GM19452 (cell line): Measurements from ENCODE around the gene MICAL3.

ENCODE experiments used
- ATAC-seq: cut with Tn5 transposase; IDR thresholded peaks from one replicate; pipeline ENCODE4 v1.9.1; 2021; ENCODE audit not compliant: unreplicated experiment

Gene MICAL3

DNA sequence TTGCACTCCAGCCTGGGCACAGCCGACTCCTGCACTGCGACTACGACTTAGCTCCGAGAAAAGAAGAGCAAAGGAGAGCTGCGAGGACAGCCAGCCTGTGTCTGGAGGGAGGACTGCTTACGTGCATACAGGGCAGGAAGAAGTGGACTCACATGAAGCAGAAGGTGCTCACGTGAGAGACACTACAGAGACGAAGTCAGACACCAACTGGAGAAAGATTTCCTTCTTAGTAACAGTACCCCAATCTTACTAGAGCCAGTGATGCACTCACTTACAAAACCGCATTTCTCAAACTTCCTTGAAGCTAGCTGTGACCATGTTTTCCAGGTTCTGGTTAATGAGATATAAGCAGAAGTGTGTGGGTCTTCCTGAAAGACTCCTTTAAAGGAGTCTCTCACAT is 67.7 kb downstream of the MICAL3 start:
- ATAC-seq = no peak

DNA sequence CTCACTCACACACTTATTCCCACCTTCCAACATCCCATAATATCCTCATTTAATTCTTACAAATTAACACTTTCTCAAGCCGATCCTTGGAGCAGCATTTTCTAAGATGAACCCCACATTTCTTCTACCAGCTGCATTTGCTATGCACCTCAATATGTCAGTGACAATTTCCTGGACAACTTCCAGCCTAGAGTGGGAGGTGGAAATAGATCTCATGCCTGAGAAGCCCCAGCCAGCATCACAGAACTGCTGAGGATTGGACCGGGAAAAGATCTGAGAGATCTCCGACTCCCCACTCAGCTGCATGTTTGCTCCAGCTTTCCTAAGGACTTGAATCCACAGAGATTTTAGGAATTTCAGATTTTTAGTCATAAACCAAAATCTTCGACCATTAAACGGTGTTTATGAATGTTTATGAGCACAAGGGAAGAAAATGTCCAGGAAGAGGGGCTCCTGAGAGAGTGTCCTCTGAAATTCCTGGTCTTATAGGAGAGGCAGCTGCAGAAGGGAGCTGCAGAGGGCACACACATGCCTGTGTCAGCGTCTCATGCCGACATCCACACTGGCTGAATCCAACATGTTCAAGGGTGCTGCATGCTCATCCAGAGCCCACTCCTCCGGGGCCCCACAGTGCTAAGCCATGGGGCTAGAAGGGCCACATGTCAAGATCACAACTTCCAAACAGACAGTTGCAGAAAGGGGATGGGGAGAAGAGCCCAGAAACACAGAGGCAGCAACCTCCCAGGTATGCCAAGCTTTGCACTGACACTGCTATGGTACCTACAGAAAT is 68.6 kb downstream of the MICAL3 start:
- no peak for ATAC-seq

DNA sequence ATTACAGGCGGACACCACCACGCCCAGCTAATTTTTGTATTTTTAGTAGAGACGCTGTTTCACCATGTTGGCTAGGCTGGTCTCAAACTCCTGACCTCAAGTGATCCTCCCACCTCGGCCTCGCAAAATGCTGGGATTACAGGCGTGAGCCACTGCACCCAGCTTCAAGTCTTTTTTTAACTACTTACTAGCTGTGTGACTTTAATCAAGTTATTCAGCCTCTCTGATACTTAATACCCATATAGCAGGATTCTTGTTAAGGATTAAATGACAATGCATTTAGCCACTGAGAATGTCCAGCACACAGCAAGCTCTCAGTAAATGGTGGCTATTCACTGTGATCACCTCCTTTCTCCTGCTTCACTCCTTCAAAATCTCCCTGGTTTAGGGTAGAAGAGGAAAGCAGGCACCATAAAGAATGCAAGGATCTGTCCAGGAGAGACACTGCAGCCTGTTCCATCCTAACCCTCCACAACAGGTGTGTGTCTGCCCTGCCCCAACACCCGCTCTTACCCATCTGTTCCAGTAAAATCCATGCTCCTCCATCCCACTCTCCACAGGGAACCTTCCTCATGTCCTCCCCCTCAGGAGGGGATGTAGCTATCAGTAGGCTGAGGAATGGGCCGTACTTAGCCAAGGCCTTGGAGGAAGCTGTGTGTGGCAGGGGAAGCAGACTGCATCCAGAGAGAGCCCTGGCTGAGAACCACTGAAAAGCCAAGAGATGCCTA is 69.3 kb downstream of the MICAL3 start:
- no peak for ATAC-seq

DNA sequence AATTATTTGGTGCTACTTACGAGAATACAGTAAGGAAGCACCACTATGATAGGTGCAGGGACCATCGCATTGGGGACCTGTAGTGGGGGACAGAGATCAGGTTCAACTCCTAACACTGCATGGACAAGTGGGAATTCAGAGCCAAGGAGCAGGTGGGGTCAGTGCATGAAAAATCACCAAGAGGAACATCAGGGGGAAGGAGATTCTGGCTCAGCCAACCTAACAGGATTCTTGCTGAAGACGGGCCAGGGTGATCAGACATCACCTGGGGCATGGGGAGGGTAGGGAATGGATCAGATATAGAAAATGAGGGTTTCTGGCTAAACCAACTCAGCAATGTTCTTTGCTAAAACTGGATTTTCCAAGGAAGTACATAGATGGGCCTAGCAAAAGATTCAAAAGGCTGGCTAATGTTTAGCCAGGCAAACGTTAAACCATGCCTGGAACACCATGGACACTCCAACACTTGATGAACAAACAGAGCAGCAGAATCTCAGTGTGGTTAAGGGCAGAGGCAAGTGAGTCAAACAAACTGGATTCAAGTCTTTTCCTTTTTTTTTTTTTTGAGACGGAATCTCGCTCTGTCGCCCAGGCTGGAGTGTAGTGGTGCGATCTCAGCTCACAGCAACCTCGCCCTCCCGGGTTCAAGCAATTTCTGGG is 70.0 kb downstream of the MICAL3 start:
- no peak for ATAC-seq

DNA sequence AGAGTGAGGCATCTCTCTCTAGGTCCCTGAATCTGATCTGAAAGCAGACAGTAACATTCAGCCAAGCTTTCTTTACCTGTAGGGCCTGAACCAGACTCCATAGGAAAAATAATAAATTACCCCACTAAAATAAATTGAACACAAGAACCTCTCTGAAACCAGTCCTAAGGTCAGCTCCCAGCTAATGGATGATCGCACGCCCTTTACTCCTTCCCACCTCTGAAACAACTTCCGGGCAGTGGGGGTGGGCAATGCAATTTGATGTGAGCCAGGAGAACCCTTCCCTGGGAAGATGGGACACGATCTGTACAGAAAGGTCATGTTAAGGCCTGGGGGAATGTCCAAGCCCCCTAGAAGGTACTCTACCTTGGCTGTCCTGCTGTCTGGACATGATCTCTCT is 71.2 kb downstream of the MICAL3 start:
- ATAC-seq = no peak

DNA sequence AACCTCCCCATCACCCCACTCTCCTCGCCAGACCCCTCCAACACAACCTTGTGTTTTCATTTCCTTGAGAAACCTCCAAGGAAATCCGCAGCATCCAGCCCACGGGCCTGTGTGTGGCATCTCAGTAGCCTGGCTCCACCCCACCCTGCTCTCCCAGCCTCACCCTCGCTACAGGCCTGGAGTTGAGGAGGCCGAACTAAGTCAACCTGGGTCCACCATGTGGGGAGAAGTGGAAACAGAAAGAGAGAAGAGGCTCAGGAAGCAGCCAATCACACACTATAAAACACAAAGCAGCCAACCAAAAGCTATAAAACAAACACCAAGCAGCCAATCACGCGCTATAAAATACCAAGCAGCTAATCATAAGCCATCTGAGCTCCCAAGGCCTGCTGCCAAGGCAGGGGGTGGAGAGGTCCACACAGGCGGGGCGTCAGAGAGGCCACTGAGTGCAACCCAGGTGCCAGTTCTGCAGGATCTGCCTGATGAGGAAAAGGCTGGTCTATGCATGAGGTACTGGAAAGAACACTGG is 72.0 kb downstream of the MICAL3 start:
- ATAC-seq = no peak

DNA sequence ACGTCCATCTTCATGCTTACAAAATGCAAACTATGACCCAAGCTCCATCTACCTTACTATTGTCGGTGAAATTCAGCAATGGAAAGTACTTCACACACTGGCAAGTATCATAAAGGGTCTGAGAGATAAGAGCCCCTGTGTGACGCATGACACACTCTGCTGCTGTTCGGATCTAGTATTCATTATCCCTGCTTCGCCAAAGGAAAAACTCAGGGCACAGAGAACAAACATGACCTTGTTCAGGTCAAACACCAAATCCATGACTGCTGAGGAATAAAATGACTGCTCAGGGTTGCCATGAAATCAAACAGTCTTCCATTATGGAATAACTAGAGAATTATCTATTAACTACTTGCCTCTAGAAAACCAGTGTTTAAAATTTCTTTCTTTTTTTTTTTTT is 73.0 kb downstream of the MICAL3 start:
- ATAC-seq = no peak

DNA sequence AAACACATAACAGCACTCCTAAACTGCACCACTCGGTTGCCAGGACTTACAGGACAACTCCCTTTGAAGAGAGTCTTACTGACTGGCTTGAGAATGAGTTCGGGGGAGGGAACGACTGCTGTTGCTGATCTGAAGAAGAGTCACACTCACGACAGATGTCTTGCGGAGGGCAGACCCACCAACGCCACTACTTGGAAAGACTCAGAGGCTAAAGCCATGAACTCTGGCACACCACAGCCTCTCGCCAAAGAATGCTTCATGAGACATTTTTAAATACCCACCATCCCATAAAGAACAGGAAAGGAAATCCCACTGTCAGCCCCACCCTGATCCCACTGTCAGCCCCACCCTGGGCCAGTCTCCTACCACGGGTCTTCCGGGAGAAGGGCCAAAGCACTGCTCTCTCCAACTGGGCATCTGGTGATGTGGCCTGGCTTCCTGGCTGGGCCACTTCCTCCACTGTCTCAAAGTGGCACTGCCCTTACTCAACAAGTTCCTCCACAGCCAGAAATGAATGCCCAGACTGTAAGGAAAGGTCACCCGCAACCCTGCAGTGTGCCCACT is 73.6 kb downstream of the MICAL3 start:
- ATAC-seq = no peak

DNA sequence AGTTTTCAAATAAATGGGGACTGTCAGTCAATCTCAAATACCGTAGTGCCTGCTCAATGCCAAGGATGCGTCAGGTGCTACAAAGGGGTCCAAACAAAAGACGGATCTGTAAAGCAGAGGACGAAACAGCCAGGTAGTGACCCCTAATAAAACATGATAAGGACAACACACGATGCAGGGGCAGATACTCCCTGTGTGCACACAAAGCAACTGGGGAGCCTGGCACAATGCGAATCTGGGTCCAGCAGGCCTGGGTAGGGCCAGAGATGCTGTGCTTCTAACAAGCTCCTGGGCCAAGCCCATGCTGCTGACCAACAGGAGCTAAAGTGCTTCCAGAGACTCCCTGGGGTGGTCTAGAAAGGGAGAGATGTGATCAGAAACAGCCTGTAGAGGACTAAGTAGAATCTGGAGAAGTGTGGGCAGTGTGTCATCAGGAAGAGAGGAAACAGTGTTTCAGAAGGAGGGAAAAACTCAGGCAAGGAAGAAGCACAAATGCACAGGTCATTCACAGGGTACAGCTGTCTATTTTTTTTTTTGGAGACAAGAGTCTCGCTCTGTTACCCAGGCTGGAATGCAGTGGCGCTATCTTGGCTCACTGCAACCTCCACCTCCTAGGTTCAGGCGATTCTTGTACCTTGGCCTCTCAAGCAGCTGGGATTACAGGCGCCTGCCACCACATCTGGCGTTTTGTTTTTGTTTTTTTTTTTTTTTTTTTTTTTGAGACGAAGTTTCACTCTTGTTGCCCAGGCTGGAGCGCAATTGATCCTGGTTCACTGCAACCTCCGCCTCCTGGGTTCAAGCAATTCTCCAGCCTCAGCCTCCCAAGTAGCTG is 74.5 kb downstream of the MICAL3 start:
- ATAC-seq = no peak

DNA sequence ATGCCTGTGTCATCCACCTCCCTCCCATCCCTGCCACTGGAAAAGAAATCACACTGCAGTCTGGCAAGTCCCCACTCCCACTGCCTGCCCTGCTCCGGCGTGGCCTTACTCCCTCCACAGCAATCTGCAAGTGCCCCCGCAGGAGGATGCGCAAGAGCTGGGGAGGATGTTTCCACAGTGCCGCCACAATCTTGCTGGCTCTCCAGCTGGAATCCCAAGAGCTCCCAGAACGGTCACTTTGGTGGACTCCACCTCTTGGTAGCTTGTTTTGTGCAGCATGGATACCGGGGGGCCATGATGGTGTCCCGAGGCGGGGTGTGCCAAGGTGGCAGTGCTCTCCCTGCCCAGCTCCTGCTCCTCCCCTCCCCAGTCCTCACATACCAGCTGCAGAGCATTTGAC is 76.3 kb downstream of the MICAL3 start:
- ATAC-seq = no peak

DNA sequence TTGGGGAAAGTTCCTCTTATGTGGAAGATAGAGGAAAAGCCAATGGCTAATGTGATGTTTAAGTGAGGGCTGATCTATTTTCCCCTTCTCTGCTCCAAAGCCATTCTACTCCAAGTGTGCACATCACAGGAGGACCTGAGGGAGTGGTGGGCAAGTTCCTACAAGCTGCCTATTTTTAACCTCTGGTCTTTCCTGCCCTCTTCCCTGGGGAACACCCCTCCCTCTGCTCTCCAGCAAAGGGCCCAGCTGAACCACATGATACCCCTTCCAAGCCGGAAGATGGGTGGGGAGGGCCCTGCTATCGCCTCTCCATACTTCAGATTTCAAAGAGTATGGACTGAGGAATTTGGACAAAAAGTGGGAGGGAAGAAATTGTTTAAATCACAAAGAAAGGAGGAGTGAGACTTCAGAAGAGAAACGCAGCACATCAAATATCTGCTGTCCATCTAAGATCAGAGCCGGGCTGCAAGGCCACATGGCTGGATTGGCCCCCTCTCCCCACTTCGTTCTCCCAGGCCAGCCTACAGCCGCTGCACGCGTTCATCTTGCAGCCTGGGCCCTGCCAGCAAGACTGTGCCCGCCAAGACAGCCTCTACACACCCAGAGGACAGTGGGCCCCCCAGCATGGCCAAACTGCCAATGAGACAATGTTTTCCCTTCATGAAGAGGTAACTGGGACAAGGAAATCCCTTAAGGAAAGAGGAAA is 77.5 kb downstream of the MICAL3 start:
- ATAC-seq = no peak

DNA sequence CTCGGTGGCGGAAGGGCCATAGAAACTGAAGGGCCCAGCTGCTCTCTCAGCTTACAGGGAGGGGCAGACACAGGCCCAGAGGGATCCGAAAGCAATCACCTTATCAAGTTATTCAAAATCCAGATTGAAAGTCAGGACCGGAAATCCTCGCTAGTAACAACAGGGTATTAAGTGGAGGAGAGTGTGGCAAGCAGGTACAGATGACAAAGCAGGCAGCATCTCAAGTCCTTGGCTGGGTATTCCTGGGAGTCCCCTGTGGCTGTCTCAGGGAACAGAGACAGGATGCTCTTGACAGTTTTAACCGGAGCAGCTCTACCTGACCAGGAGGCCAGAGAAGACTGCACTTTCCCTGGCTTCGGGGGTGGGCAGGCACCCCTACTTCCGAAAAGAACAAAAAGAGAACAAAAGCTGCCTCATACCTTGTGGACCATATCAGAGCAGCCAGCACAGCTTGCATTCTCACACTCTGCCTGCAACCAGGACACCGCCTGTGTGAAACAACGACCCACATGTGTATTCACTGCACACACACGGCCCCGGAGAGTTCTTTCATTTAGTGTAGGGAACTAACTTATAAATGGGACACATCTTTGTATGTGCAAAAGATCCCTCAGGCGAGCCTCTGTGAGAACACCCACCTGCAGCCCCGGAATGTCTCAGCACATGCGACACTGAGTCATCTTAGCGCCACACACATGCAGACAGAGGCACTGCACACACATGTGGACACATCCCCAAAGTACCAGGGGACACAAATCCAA is 78.3 kb downstream of the MICAL3 start:
- ATAC-seq = no peak

DNA sequence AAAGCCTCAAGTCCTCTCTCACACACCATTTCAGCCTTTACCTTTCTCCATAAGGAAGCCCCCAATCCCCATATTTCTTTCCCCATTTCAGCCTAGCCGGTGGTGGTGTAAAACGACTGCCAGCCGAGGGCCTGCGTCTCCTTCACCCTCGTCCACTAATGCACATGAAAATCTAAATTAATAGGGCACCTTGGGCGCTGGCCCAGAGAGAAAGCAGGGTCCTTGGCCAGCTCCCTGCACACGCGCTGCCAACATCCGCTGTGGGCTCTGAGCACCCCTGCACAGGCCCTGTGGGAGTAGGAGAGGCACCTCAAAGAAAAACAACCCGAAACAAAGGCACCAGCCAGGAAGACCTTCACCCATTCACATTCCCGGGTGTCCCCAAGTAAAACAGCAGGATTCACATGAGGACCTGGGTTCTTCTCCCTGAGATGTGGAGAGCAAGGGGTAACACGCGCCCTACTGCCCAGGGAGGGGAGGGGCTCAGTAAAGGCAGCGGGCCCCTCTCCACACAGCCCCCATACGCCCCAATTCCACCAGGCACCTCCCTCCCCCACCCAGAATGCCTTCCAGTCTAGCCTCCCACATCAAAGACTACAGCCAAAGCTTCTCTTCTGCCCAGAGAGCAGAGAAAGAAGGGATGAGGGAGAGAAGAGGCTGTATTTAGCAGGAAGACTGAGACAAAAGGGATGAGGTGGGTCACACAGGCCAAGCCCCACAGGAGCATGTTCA is 79.0 kb downstream of the MICAL3 start:
- ATAC-seq = no peak

DNA sequence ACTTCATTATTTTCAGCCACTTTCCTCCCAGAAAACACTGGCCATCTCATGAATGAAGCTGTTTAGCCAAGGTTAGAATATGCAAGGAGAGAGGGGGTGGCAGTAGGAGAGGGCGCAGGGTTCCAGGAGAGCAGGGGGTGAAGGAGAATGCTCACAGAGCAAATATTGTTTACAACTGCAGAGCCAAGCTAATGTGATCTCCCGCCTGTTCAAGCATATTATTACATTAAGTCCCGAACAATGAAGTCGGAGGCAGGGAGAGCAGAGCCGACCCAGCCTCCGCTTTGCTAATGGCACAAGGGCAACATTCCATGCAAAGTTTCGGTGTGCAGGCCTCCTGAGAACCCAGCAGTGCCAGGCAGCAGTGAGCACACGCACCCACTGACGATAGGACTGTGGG is 80.1 kb downstream of the MICAL3 start:
- no peak for ATAC-seq

DNA sequence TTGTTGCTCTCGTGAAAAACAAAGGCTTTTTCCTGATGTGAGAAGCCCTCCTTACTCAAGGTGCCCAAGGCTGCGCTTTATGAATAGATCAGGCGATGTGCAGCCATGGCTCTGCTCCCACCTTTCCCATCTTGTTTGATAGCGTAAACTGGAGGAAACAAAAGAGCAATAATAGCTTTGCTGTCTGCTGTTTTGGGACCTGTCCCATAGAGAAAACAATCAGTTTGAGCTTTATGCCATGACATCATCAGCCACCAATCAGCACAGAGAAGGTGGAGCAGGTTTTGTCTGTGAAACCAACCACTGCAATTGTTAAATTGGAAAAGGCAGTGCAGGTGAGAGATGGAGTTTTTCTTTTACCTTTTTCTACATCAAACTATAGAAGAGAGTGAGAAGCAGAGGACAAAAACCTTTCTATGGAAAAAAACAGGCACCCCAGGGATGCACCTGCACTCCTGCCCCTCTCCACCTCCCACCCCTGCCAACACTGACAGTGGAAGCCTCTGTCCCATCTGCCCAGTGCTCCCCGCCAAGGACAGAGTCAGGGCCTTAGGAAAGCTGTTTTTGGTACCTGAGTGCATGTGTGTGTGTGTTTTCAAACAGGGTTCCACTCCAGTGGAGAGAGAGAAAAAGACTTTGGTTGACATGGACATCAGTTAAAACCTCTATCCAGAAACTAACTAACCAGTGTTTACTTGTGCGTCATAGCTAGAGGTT is 80.7 kb downstream of the MICAL3 start:
- ATAC-seq = no peak

DNA sequence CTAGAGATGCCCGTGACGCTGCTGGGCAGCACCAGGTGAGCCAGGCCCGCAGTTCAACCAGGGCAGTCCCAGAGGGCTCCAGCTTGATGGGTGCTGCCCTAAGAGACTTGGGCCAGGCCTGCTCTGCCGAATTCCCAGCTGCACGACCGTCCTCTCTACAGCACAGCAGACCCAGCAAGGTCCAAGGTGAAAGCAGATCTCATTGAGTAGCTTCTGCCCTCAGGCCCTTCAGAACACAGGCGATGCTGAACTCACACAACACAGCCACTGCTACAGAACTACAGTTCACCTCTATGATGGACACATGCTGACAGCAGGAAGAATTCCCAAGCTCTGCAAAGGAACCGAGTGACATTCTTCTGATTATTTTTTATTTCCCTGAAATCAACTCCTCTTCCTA is 81.6 kb downstream of the MICAL3 start:
- ATAC-seq = no peak

DNA sequence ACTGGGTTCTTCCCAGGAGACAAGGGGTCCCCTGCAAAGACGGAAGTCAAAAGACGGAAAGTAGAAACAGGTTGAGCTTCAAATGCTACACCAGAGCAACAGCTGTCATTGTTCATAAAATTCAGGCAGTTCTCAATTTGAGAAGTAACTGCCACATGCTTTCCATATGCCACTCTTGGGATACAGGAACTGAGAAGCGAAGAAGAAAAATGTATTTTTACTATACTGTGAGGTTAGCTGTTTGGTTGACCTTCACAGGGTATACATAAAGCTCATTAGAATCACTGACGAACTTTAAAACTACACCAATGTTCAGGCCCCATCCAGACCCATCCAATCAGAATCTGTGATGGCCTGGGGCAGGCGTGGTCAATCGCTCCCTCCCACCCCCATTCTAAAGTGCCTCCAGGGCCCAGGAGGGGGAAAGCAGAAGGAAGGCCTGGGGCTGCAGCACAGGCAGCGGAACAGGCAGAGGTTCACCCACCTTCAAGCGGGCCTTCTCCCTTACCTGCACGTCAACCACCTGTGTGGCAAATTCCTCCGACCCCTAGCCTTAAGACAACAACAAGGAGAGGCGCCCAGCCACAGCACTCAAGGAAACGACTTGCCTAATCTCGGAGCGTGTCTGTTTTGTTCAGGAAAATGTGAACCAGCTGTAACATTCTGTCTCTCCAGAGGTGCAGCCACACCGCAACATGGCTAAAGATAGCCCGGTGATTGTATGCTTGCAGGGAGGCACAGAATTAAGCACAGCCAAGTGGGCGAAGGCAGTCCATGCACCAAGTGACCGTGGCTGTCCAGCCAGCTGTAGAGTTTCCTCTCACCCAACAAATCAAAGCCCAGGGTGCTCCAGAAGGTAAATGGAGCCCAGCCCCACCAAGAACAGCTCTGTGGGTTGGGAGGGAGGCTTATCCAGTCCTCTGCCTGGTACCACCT is 82.6 kb downstream of the MICAL3 start:
- no peak for ATAC-seq
